OCI-LY3 (cell line): ENCODE results near the gene IL23A.

Source experiments
- H2AFZ ChIP-seq: fragments of 200-600, 300-600 bp; shearing (Covaris generic); 2 replicates; pipeline ENCODE4 v1.6.0; 2014; ENCODE audit warnings: antibody characterized with exemption, low read depth, low read length
- H3K27ac ChIP-seq: fragments of 200-600, 300-600 bp; sonication (generic); 2 replicates; pipeline ENCODE4 v1.5.1; 2014; ENCODE audit warnings: mild to moderate bottlenecking, low read length, moderate library complexity, mixed read lengths
- H3K27me3 ChIP-seq: fragments of 200-600, 300-600 bp; sonication (generic); 2 replicates; pipeline ENCODE4 v1.6.1; 2014; ENCODE audit warnings: low read depth, low read length, mixed read lengths
- H3K36me3 ChIP-seq: fragments of 200-600, 300-600 bp; sonication (generic); replicated peaks from 2 replicates; pipeline ENCODE3; 2014; ENCODE audit warnings: low read depth, low read length, mixed read lengths
- H3K4me1 ChIP-seq: fragments of 300-600, 200-600 bp; sonication (generic); 2 replicates; pipeline ENCODE4 v1.6.1; 2014; ENCODE audit warnings: low read length, mixed read lengths
- H3K4me2 ChIP-seq: fragments of 200-600, 300-600 bp; sonication (generic); 2 replicates; pipeline ENCODE4 v1.6.1; 2014; ENCODE audit warnings: low read length, mixed read lengths
- H3K4me3 ChIP-seq: fragments of 300-600, 200-600 bp; sonication (generic); 2 replicates; pipeline ENCODE4 v1.5.1; 2014; ENCODE audit warnings: antibody characterized with exemption, mild to moderate bottlenecking, low read length, moderate library complexity
- H3K79me2 ChIP-seq: fragments of 300-600, 200-600 bp; shearing (Covaris generic); 2 replicates; pipeline ENCODE4 v1.6.1; 2014; ENCODE audit warnings: mild to moderate bottlenecking, low read length, mixed read lengths
- H3K9ac ChIP-seq: fragments of 300-600, 200-600 bp; shearing (Covaris generic); 2 replicates; pipeline ENCODE4 v1.6.0; 2014; ENCODE audit warnings: mild to moderate bottlenecking, low read length, moderate library complexity
- H3K9me3 ChIP-seq: fragments of 200-600, 300-600 bp; shearing (Covaris generic); 2 replicates; pipeline ENCODE4 v1.6.1; 2014; ENCODE audit warnings: low read length, mixed read lengths; ENCODE audit not compliant: insufficient read depth
- H4K20me1 ChIP-seq: fragments of 200-600, 300-600 bp; sonication (generic); 2 replicates; pipeline ENCODE4 v1.6.1; 2016; ENCODE audit warnings: low read length, mixed read lengths; ENCODE audit not compliant: insufficient read depth
- EZH2phosphoT487 ChIP-seq: fragments of 200-600 bp; shearing (Covaris generic); IDR thresholded peaks from 2 replicates; pipeline ENCODE4 v1.6.1; 2018; ENCODE audit warnings: antibody characterized with exemption, mixed run types, low read depth
- TF ChIP-seq, protein P1 (sequence below): fragments of 200-600, 300-600 bp; sonication (generic); IDR thresholded peaks from 2 replicates; pipeline ENCODE4 v1.5.1; 2014; ENCODE audit warnings: antibody characterized with exemption, low read length, low read depth

The IL23A gene

DNA sequence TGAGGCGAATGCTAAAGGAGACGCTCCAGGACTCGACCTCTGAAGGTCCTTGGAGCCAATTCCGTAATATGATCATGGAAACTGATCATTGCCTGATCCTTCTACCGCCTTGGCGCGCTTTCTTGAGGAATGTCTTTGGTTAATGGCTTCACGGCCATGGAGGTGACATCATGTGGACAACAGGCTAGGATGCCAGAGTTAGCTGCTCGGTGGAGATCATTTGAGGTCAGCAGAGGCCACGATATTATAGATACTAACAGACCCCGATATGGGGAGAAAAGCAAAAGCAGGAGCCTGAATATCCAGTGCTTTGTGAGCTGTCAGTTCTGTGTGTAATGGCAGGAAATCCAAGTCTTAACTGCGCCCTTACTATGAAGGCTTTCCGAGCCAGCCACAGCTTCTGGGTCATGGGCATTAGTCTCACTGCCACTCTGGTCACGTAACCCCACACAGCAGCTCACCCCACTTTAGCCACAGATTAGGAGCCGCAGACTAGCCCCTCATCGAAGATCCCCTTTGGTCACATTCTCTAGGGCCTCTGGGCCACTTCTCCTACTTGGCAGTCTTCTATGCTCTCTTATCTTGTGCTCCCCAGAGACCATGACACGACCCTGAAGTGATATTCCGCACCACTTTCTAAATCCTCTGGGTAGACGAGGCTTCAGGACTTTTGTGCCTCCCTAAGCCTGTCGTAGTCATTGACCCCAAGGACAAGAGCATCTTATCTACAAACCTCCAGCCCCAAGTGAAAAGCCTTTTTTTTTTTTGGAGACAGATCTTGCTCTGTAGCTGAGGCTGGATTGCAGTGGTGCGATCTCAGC, 37.8 kb upstream of the IL23A start:
- Histone ChIP-seq H3K27ac (peak overlapping the region; percentile 76), H3K4me2 (peak overlapping the region; percentile 100), H3K4me3 (peak overlapping the region; percentile 85), H3K9ac (peak overlapping the region; percentile 87), H3K4me1 (peaks cover 52% of the 10 kb centered on the region), H3K9me3 (no peaks in the 10 kb centered on the region), H3K79me2 (peaks cover 48% of the 10 kb centered on the region), H3K36me3 (peaks cover 10% of the 10 kb centered on the region), H2AFZ (peak overlapping the region; percentile 90; the same call in 1 of the 2 replicates), H3K27me3 (no peaks in the 10 kb centered on the region), H4K20me1 (0 out of 2 replicates have a peak, but pooled peaks cover 3% of the 10 kb centered on the region)
- TF ChIP-seq, protein P1, sequence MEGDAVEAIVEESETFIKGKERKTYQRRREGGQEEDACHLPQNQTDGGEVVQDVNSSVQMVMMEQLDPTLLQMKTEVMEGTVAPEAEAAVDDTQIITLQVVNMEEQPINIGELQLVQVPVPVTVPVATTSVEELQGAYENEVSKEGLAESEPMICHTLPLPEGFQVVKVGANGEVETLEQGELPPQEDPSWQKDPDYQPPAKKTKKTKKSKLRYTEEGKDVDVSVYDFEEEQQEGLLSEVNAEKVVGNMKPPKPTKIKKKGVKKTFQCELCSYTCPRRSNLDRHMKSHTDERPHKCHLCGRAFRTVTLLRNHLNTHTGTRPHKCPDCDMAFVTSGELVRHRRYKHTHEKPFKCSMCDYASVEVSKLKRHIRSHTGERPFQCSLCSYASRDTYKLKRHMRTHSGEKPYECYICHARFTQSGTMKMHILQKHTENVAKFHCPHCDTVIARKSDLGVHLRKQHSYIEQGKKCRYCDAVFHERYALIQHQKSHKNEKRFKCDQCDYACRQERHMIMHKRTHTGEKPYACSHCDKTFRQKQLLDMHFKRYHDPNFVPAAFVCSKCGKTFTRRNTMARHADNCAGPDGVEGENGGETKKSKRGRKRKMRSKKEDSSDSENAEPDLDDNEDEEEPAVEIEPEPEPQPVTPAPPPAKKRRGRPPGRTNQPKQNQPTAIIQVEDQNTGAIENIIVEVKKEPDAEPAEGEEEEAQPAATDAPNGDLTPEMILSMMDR: no peak
- no peak for TF ChIP-seq EZH2phosphoT487

DNA sequence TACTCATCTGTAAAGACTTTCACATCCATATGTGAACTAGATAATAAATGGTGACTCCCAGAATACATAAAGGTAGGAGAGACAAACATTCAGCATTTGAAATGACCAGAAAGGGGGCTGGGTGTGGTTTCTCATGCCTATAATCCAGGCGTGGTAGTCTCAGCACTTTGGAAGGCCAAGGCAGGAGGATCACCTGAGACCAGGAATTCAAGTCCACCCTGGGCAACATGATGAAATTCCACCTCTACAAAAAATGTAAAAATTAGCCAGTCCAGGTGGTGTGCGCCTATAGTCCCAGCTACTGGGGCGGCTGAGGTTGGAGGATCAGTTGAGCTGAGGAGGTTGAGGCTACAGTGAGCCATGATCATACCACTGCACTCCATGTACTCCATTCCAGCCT, 34.4 kb upstream of the IL23A start:
- no peaks in the 10 kb centered on the region for H3K27me3 ChIP-seq
- H3K27ac ChIP-seq: no peak overlapping the region
- H3K4me2 ChIP-seq: no peak overlapping the region
- no peak overlapping the region for H3K9ac ChIP-seq
- H4K20me1 ChIP-seq: no peaks in the 10 kb centered on the region
- TF ChIP-seq, protein P1: no peak
- no peak for TF ChIP-seq EZH2phosphoT487
- peaks cover 14% of the 10 kb centered on the region for H3K79me2 ChIP-seq
- H2AFZ ChIP-seq: no peak overlapping the region
- peaks cover 21% of the 10 kb centered on the region for H3K4me1 ChIP-seq
- H3K36me3 ChIP-seq: peaks cover 7% of the 10 kb centered on the region
- no peaks in the 10 kb centered on the region for H3K9me3 ChIP-seq
- H3K4me3 ChIP-seq: no peak overlapping the region

DNA sequence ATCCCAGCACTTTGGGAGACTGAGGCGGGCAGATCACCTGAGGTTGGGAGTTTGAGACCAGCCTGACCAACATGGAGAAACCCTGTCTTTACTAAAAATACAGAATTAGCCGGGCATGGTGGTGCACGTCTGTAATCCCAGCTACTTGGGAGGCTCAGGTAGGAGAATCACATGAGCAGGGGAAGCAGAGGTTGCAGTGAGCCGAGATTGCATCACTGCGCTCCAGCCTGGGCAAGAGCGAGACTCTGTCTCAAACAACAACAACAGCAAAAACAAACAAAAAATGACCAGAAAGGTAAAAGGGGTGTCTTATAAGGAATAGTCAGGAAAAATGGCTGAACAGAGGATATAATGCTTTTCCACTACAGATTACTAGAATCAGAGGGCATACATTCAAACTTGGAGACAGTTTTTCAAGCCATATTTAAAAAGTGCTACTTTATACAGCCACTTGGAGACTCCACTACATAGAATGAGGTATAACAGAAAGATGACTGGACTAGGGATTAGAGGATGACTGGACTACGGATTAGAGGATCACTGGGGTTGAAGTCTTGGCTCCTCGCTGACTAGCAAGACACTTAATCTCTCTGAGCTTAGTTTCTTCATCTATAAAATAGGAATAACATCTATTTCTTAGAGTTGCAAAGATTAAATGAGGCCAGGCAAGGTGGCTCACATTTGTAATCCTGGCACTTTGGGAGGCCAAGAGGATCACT, 33.7 kb upstream of the IL23A start:
- H3K36me3 ChIP-seq: peaks cover 12% of the 10 kb centered on the region
- TF ChIP-seq, protein P1: no peak
- no peak for TF ChIP-seq EZH2phosphoT487

DNA sequence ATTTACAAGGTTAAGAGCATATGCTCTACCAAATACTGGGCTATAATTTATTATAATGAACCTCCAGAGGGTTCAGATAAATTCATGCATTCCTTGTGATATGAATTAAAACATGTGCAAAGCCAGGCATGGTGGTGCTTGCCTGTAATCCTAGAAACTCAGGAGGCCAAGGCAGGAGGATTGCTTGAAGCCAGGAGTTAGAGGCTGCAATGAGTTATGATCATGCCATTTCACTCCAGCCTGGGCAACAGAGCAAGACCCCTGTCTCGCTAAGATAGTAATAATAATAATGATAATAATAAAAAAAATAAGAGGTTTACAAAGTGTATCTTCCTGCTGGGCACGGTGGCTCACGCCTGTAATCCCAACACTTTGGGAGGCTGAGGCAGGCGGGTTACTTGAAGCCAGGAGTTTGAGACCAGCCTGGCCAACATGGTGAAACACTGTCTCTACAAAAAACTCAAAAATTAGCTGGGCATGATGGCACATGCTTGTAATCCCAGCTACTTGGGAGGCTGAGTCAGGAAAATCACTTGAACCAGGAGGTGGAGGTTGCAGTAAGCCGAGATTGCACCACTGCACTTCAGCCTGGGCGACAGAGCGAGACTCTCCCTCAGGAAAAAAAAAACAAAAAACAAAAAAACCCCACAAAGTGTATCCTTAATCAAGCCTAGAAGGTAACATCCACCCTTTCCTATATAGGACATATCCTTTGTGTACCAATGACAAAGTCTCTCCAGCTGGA, 31.3 kb upstream of the IL23A start:
- peaks cover 23% of the 10 kb centered on the region for H3K36me3 ChIP-seq
- no peak overlapping the region for H3K27ac ChIP-seq
- H3K4me3 ChIP-seq: no peak overlapping the region
- no peak overlapping the region for H3K9ac ChIP-seq
- TF ChIP-seq, protein P1: no peak
- H3K9me3 ChIP-seq: no peaks in the 10 kb centered on the region
- no peak overlapping the region for H2AFZ ChIP-seq
- H3K79me2 ChIP-seq: no peaks in the 10 kb centered on the region
- peaks cover 6% of the 10 kb centered on the region for H3K4me1 ChIP-seq
- no peaks in the 10 kb centered on the region for H4K20me1 ChIP-seq
- no peak overlapping the region for H3K4me2 ChIP-seq
- no peaks in the 10 kb centered on the region for H3K27me3 ChIP-seq

More for the DNA sequence above, 33.7 kb upstream of the IL23A start:
- Histone ChIP-seq H3K9me3 (no peaks in the 10 kb centered on the region), H3K4me1 (peaks cover 21% of the 10 kb centered on the region), H3K4me2 (no peak overlapping the region), H3K9ac (no peak overlapping the region), H3K4me3 (no peak overlapping the region), H4K20me1 (no peaks in the 10 kb centered on the region), H3K79me2 (peaks cover 6% of the 10 kb centered on the region; the same call in 1 of the 2 replicates), H3K27ac (no peak overlapping the region), H2AFZ (no peak overlapping the region), H3K27me3 (no peaks in the 10 kb centered on the region)
